ENCODE results near the gene TRIM10.

TRIM10 gene

DNA sequence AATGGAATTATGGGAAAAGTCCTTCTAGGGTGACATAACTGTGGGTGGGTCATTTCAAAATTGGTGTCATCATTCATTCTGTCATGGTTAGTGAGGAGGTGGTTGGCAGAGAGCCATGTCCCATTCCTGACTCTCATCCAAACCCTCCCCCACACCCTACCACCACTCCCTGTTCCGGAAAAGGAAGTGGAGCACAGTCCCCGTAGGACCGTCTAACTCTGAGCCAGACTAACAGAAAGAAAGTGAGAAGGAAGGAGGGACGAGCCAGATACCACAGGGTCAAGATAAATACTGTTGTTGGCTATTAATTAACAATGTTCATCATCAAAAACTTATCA, 4.8 kb downstream of the TRIM10 start (continued):
- TF ChIP-seq FEZF1 (tag by site-specific recombination; IDR thresholded peaks at IDR 0.05) (peak; percentile 24; the same call in 1 of the 2 replicates), ZFHX2 (tag by site-specific recombination; conservative IDR thresholded peaks at IDR 0.05) (peak; percentile 94), ZNF623 (tag by site-specific recombination; IDR thresholded peaks at IDR 0.05) (0 out of 2 replicates have a peak, but pooled peaks have one; percentile 9), ZSCAN30 (tag by site-specific recombination; IDR thresholded peaks at IDR 0.05) (peak; percentile 33; the same call in 1 of the 2 replicates), ZNF114 (tag by site-specific recombination; IDR thresholded peaks at IDR 0.05) (no peak), MEIS1 (CRISPR knock-in tag; IDR thresholded peaks at IDR 0.05; ENCODE audit: borderline replicate concordance) (peak; percentile 97), TRIM28 (IDR thresholded peaks at IDR 0.05; ENCODE audit: borderline replicate concordance, low read length) (no peak; the same call in 1 of the 2 replicates), ZNF785 (tag by site-specific recombination; IDR thresholded peaks at IDR 0.05) (no peak), ZNF211 (tag by site-specific recombination; IDR thresholded peaks at IDR 0.05; ENCODE audit: low read depth) (no peak), ZNF133 (tag by site-specific recombination; IDR thresholded peaks at IDR 0.05) (no peak), ZBTB1 (tag by site-specific recombination; IDR thresholded peaks at IDR 0.05) (no peak), BCL11A (tag by site-specific recombination; IDR thresholded peaks at IDR 0.05; ENCODE audit: low read depth) (peak; percentile 64; the same call in 1 of the 2 replicates), ZNF404 (tag by site-specific recombination; IDR thresholded peaks at IDR 0.05) (no peak), ZNF76 (tag by site-specific recombination; IDR thresholded peaks at IDR 0.05; ENCODE audit: borderline replicate concordance, low read depth) (peak; percentile 77; the same call in 1 of the 2 replicates), ZNF324 (tag by site-specific recombination; IDR thresholded peaks at IDR 0.05) (peak; percentile 72; the same call in 1 of the 2 replicates), ZNF596 (tag by site-specific recombination; IDR thresholded peaks at IDR 0.05) (no peak), ZBTB17 (tag by site-specific recombination; IDR thresholded peaks at IDR 0.05) (peak; percentile 61; the same call in 1 of the 2 replicates), ZNF391 (tag by site-specific recombination; IDR thresholded peaks at IDR 0.05; ENCODE audit: borderline replicate concordance, low read depth) (no peak), ZNF37A (tag by site-specific recombination; IDR thresholded peaks at IDR 0.05) (no peak), ZSCAN16 (tag by site-specific recombination; IDR thresholded peaks at IDR 0.05) (no peak), ZNF544 (tag by site-specific recombination; IDR thresholded peaks at IDR 0.05) (no peak), ZNF223 (tag by site-specific recombination; IDR thresholded peaks at IDR 0.05) (no peak), HOXD13 (CRISPR knock-in tag; IDR thresholded peaks at IDR 0.05; ENCODE audit: borderline replicate concordance) (no peak), IKZF3 (tag by site-specific recombination; IDR thresholded peaks at IDR 0.05) (peak; percentile 68), ZNF518A (tag by site-specific recombination; conservative IDR thresholded peaks at IDR 0.05; ENCODE audit: low read depth) (peak; percentile 95), ZNF843 (tag by site-specific recombination; IDR thresholded peaks at IDR 0.05) (peak; percentile 34; the same call in 1 of the 2 replicates), ZNF473 (tag by site-specific recombination; IDR thresholded peaks at IDR 0.05) (no peak), ZNF677 (tag by site-specific recombination; IDR thresholded peaks at IDR 0.05) (no peak), PATZ1 (tag by site-specific recombination; IDR thresholded peaks at IDR 0.05) (peak; percentile 89), EGR2 (tag by site-specific recombination; IDR thresholded peaks at IDR 0.05; ENCODE audit: low read depth) (peak; percentile 88), YY1 (tag by site-specific recombination; IDR thresholded peaks at IDR 0.05) (no peak), PBX3 (CRISPR knock-in tag; IDR thresholded peaks at IDR 0.05) (peak; percentile 69; the same call in 1 of the 2 replicates)
- TF ChIP-seq, protein P1, sequence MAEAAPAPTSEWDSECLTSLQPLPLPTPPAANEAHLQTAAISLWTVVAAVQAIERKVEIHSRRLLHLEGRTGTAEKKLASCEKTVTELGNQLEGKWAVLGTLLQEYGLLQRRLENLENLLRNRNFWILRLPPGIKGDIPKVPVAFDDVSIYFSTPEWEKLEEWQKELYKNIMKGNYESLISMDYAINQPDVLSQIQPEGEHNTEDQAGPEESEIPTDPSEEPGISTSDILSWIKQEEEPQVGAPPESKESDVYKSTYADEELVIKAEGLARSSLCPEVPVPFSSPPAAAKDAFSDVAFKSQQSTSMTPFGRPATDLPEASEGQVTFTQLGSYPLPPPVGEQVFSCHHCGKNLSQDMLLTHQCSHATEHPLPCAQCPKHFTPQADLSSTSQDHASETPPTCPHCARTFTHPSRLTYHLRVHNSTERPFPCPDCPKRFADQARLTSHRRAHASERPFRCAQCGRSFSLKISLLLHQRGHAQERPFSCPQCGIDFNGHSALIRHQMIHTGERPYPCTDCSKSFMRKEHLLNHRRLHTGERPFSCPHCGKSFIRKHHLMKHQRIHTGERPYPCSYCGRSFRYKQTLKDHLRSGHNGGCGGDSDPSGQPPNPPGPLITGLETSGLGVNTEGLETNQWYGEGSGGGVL (tag by site-specific recombination; IDR thresholded peaks at IDR 0.05), result peak; percentile 88
